HUES64 (cell line): ENCODE results near the gene KRTAP10-3.

ENCODE experiments used
- H3K27ac ChIP-seq: 2 replicates; pipeline ENCODE4 v1.7.0; 2013; ENCODE audit warnings: low read depth, low read length, inconsistent platforms
- H3K27me3 ChIP-seq: 2 replicates; pipeline ENCODE4 v1.6.1; 2013; ENCODE audit warnings: mild to moderate bottlenecking, low read length; ENCODE audit not compliant: insufficient read depth
- H3K36me3 ChIP-seq: 2 replicates; pipeline ENCODE4 v1.6.1; 2013; ENCODE audit warnings: mild to moderate bottlenecking, low read length; ENCODE audit not compliant: insufficient read depth
- H3K4me1 ChIP-seq: 2 replicates; pipeline ENCODE4 v1.6.1; 2013; ENCODE audit warnings: mild to moderate bottlenecking, low read length, moderate library complexity; ENCODE audit not compliant: insufficient read depth
- H3K4me3 ChIP-seq: 2 replicates; pipeline ENCODE4 v1.5.1; 2013; ENCODE audit warnings: mild to moderate bottlenecking, low read length, moderate library complexity
- H3K9ac ChIP-seq: 2 replicates; pipeline ENCODE4 v1.6.1; 2013; ENCODE audit warnings: mild to moderate bottlenecking, low read depth, low read length
- H3K9me3 ChIP-seq: 2 replicates; pipeline ENCODE4 v1.6.1; 2013; ENCODE audit warnings: low read depth, low read length; ENCODE audit not compliant: insufficient read depth
- WGBS: fragments of 150-250, 120-280 bp; methylation state at CpG from one replicate; pipeline ENCODE4 v1.1.7; 2013; ENCODE audit warnings: missing lambda C conversion rate; 5-methylcytosine and 5-hydroxymethylcytosine counted together

KRTAP10-3 gene

GRCh38 chr21:44510508-44511218 lies 47.9 kb downstream of the KRTAP10-3 start:
- no peaks in the 10 kb centered on the region for H3K36me3 ChIP-seq
- H3K27me3 ChIP-seq: no peaks in the 10 kb centered on the region
- WGBS: 15% methylated on average over 36 of the region's 36 CpGs
- H3K27ac ChIP-seq: no peak overlapping the region
- H3K9ac ChIP-seq: peak overlapping the region; percentile 53; the same call in 1 of the 2 replicates
- H3K9me3 ChIP-seq: no peaks in the 10 kb centered on the region
- peak overlapping the region; percentile 59 for H3K4me3 ChIP-seq
- peaks cover 3% of the 10 kb centered on the region; the same call in 1 of the 2 replicates for H3K4me1 ChIP-seq

- Histone ChIP-seq H3K27me3 (no peaks in the 10 kb centered on the region), H3K4me3 (no peak overlapping the region; the same call in 1 of the 2 replicates), H3K36me3 (no peaks in the 10 kb centered on the region), H3K9me3 (no peaks in the 10 kb centered on the region), H3K4me1 (peaks cover 3% of the 10 kb centered on the region; the same call in 1 of the 2 replicates), H3K27ac (no peak overlapping the region), H3K9ac (no peak overlapping the region)
- WGBS: 65% methylated on average over 18 of the region's 18 CpGs
Measured at GRCh38 chr21:44510109-44510507, 48.5 kb downstream of the KRTAP10-3 start.

- H3K9me3 ChIP-seq: no peaks in the 10 kb centered on the region
- H3K9ac ChIP-seq: no peak overlapping the region
- peaks cover 3% of the 10 kb centered on the region; the same call in 1 of the 2 replicates for H3K4me1 ChIP-seq
- WGBS: 91% methylated on average over 12 of the region's 12 CpGs
- H3K27ac ChIP-seq: no peak overlapping the region
- no peaks in the 10 kb centered on the region for H3K36me3 ChIP-seq
- no peaks in the 10 kb centered on the region for H3K27me3 ChIP-seq
- H3K4me3 ChIP-seq: no peak overlapping the region
Measured at GRCh38 chr21:44509539-44509938, 49.1 kb downstream of the KRTAP10-3 start.

- 94% methylated on average over 30 of the region's 30 CpGs for WGBS
- no peak overlapping the region for H3K27ac ChIP-seq
- H3K36me3 ChIP-seq: no peaks in the 10 kb centered on the region
- H3K4me1 ChIP-seq: peaks cover 3% of the 10 kb centered on the region; the same call in 1 of the 2 replicates
- H3K4me3 ChIP-seq: no peak overlapping the region
- no peaks in the 10 kb centered on the region for H3K27me3 ChIP-seq
- no peaks in the 10 kb centered on the region for H3K9me3 ChIP-seq
- no peak overlapping the region for H3K9ac ChIP-seq
Measured at GRCh38 chr21:44508711-44509445, 49.7 kb downstream of the KRTAP10-3 start.

- Histone ChIP-seq H3K4me1 (peaks cover 3% of the 10 kb centered on the region; the same call in 1 of the 2 replicates), H3K9me3 (no peaks in the 10 kb centered on the region), H3K36me3 (no peaks in the 10 kb centered on the region), H3K9ac (no peak overlapping the region), H3K27ac (no peak overlapping the region), H3K4me3 (no peak overlapping the region), H3K27me3 (no peaks in the 10 kb centered on the region)
- 96% methylated on average over 9 of the region's 9 CpGs for WGBS
Measured at GRCh38 chr21:44508426-44508710, 50.2 kb downstream of the KRTAP10-3 start.
